GM21529 (cell line): Measurements from ENCODE around the gene CARD9.
"Not testable (repeated sequence)": the region's sequence is repeated elsewhere in the genome, so short reads cannot be mapped to it uniquely, and the experiment has no call there.

Source experiments
- ATAC-seq: cut with Tn5 transposase; IDR thresholded peaks from one replicate; pipeline ENCODE4 v1.9.1; 2021; ENCODE audit not compliant: unreplicated experiment

CARD9 gene

DNA sequence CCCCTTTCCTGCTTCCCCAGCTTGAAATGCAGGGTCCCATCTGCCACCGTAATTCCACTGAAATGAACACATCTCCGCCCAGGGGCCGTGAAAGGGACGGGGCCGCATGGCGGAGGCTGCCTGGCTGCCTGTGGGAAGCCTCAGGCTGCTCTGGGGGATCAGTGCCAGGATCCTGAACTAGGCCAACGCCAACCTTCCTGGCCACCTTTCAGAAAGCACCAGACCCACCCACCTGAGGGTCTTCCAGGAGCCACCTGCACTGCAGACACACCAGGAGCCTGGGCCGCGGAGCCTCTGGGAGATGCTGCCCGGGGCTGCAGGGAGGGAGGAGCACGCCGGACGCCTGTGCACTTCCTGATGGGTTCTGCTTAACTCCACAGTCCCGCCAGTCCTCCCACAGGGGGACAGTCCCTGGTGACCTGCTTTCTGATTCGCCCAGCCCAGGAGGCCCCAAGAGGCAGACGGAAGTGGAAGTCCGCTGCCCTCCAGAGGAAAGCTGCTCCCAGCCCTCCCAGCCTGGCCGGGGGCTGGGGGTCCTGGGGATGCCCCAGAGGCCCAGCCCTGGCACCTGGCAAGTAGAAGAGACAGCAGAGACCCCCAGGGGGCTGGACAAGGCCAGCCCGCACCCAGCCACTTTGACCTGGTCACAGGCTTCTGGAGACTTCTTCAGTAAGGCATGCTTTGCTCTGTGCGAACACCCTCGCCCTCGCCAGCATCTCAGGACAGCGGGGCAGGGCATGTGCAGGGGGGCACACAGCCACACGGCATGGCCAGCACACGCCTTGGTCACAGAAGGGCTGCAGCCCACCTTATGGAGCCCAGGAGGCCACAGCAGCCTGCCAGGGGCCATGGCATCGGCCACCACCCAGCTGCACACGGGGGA lies at the start of gene CARD9:
TSS of gene CARD9 (minus strand) at position 370 of the 883 bp plus-strand sequence. CDS start 1,591 bp downstream, outside the sequence.
- ATAC-seq = no peak

GRCh38 chr9:136422876-136423275 lies 49.4 kb upstream of the CARD9 start:
- ATAC-seq = no peak

DNA sequence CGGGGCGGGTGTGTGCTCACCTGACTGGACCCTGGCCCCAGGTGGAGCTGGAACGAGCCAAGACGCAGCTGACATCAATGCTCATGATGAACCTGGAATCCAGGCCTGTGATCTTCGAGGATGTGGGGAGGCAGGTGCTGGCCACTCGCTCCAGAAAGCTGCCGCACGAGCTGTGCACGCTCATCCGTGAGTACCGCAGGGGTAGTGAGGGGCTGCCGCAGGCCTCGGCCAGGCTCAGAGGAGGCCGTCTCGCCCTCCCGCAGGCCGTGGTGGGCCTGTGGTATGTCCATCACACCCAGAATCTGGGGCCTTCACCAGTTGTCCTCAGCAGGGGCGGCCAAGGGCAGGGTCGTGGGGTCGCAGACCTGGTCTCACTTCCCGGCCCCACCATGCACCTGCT lies 48.3 kb upstream of the CARD9 start:
- no peak for ATAC-seq

- no peak for ATAC-seq
Observed at GRCh38 chr9:136419092-136419420, 45.6 kb upstream of the CARD9 start.

DNA sequence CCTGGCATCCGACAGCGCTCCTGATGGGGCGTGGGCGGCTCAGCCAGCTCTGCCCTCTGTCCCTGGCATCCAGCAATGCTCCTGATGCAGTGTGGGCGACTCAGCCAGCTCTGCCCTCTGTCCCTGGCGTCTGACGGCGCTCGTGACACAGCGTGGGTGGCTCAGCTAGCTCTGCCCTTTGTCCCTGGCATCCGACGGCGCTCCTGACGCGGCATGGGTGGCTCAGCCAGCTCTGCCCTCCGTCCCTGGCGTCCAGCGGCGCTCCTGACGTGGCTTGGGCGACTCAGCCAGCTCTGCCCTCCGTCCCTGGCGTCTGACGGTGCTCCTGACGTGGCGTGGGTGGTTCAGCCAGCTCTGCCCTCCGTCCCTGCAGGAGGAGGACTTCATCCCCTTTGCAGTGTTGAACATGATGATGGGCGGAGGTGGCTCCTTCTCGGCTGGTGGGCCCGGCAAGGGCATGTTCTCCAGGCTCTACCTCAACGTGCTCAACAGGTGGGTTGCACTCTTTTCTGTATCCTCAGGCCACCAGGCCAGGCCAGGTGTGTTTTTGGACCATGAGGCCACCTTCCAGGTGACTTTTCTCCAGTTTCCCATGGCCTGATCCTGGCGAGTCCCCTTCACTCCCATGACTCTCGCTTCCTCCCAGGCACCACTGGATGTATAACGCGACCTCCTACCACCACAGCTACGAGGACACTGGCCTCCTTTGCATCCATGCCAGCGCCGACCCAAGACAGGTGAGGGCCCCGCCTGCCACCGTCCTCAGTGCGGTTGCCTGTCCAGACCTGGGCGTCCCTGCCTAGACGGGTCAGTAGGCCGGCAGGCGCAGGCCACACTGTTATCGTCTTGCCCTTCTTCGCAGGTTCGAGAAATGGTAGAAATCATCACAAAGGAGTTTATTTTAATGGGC lies 45.0 kb upstream of the CARD9 start:
- ATAC-seq = no peak

- no peak for ATAC-seq
Observed at GRCh38 chr9:136416914-136417313, 43.4 kb upstream of the CARD9 start.

DNA sequence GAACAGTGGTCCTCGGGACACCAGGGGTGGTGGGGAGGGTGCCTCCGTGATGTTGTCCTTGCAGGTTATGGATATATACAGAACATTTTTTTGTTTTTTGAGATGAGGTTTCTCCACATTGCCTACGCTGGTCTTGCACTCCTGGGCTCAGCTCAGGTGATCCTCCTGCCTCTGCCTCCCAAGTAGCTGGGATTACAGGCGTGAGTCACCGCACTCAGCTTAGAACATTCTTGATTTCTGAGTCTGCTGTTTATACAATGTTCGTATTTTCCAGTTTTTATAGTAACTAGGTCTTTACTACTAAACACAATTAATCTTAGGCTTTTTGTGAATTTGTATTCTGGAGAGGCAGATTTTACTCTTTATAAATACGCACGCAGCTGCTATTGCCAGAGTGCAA lies 43.0 kb upstream of the CARD9 start:
- ATAC-seq = no peak

DNA sequence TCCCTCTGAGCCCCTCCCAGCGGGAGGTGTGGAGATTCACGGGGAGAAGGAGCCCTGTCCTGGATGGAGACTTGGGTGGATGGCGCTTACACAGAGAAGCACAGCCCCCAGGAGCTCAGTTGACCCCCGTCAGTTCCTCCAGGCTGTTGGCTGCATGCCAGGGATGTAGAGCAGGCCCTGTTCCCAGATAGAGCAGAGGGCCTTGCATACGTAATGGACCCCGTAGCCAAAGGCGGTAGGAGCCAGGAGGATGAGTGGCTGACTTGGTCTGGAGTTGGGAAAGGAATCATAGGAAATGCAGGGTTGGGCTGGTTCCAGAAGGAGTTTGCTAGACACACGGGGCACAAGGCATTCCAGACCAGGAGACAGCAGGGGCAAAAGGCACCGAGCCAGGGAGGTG lies 39.5 kb upstream of the CARD9 start:
- no peak for ATAC-seq

- no peak for ATAC-seq
Observed at GRCh38 chr9:136411378-136411777, 37.9 kb upstream of the CARD9 start.

GRCh38 chr9:136410500-136411287 lies 37.2 kb upstream of the CARD9 start, which contains the start of the genes ENTR1 and PMPCA:
Gene ENTR1 (minus strand): TSS chr9:136410614. CDS start chr9:136410397, 217 bp downstream.
Gene PMPCA (plus strand): TSS chr9:136410658. CDS start chr9:136410669, 11 bp downstream.
- ATAC-seq = peak; percentile 79

- ATAC-seq = peak; percentile 27
Observed at GRCh38 chr9:136409557-136410455, 36.3 kb upstream of the CARD9 start.

DNA sequence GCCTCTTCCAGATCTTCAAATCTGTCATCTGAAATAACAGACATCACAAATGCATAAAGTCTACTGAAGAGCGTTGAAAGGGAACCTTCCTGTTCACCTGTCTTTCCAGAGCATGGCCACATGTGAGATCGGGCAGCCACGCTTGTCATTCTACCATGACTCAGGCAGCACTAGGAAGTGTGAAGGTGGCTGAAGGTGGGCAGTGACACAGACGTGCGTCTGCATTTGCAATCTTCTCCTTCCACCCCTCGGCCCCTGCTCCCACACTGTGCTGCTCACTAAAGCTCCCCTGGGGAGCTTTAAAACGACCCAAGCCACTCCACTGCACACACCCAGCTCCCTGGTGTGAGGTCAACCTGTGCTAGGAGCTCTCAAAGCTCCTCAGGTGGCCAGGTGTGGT lies 34.4 kb upstream of the CARD9 start:
- ATAC-seq = no peak

DNA sequence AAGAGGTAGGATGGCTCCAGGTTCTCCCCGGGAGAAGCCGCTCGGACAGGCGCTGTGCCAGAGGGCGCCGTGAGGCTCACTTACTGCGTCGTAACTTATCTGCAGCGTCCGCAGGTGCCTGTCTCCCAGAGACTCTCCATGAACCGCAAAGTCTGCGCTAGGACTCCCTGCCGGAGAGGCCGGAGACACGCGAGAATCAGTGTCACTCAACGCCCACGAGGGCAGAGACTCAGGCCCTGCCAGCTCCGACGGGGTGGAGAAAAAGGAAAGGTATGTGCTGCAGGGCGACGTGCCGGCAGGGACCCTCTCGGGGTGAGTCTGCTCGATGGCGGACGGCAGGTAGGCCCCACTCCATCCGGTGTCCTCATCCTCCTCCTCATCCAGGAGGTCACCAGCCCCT lies 33.6 kb upstream of the CARD9 start:
- ATAC-seq = not testable (repeated sequence)

DNA sequence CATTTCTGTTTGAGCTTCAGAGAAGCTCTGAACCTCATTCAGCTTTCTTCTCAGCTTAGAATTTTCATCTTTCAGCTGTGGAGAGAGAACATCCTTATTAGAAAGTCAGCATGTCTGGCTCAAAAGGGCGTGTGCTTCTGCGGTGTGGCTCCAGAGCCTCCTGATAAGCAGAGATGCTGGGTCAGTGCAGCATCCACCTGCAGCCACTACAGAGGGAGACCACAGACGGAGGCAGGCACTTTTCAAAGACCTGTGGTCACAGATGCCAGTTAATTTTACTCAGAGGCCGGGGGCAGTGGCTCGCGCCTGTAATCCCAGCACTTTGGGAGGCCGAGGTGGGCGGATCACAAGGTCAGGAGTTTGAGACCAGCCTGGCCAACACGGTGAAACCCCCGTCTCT lies 32.4 kb upstream of the CARD9 start:
- not testable (repeated sequence) for ATAC-seq

DNA sequence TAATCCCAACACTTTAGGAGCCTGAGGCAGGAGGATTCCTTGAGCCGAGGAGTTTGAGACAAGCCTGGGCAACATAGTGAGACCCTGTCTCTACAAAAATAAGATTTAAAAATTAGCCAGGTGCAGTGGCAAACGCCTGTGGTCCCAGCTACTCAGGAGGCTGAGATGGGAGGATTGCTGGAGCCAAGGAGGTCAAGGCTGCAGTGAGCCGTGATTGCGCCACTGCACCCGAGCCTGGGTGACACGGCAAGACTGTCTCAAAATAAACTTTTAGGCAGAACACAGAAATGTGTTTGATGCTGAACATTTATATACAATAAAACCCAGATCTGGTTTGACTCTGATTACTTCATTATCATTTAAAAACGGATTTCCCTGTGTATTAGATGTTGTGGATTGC lies 32.0 kb upstream of the CARD9 start:
- no peak for ATAC-seq

- no peak for ATAC-seq
Observed at GRCh38 chr9:136404801-136405136, 31.3 kb upstream of the CARD9 start.

- ATAC-seq = no peak
Observed at GRCh38 chr9:136403915-136404800, 30.7 kb upstream of the CARD9 start.

GRCh38 chr9:136403538-136403914 lies 30.1 kb upstream of the CARD9 start:
- ATAC-seq = peak; percentile 48

- ATAC-seq = no peak
Observed at GRCh38 chr9:136402067-136402466, 28.6 kb upstream of the CARD9 start.
